ENCODE data around the gene ADCY5.

ADCY5 gene

DNA sequence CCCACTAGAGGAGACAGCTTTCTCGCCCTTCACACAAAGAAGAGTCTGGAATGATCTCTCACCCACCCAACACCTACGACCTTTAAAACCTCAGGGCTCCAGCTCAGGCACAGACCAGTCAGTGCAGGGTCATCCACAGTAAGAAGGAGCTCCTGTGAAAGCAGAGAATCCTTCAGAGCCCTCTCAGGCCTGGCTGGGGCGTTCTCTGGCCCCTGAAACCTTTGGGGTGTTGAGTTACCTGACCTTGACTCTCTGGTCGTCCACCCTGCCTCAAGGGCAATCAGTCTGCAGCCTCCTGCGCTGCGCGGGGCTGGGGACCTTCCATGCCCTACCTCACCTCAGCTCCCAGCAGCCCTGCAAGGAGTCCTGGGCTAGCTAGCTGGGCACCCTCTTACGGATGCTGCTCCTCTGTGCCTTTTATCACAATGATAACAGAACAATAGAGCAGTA is 106.2 kb downstream of the ADCY5 start:
- no peak for DNase-seq (ENCODE audit: low read depth)

DNA sequence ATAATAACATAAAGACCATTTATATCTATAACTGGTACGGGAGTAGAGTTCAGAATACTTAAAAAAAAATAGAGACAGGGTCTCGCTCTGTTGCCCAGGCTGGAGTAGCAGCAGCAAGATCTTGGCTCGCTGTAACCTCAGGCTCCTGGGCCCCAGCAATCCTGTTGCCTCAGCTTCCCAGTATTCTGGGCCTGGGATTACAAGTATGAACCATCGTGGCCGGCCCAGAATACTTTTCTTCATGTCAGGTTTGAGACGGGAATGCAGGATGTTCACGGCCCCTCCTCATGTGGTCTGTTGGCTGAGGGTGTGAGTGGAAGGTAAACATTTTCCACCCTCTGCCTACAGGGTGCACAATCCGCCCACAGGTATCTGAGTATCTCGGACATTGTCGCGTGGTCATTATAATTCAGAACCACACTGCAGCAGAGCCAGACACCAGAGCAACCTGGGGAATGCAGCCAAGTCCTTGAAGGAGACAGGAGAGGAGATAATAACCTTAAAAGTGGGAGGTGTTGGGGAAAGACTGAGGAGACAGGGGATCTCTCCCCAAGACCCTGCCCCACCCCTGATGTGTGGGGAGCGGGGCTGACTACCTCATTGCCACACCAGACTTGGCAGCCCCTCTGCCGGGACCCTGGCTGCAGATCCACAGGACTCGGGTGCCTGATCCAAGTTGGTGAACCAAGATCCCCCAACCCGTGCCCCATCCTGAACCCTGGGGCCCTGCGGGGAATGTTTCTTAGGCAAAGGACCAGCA is 106.8 kb downstream of the ADCY5 start:
- no peak for DNase-seq (ENCODE audit: low read depth)

GRCh38 chr3:123340336-123340735 is 108.6 kb downstream of the ADCY5 start:
- no peak for DNase-seq (ENCODE audit: low read depth)

GRCh38 chr3:123339302-123339701 is 109.6 kb downstream of the ADCY5 start:
- no peak for DNase-seq (ENCODE audit: low read depth)

DNA sequence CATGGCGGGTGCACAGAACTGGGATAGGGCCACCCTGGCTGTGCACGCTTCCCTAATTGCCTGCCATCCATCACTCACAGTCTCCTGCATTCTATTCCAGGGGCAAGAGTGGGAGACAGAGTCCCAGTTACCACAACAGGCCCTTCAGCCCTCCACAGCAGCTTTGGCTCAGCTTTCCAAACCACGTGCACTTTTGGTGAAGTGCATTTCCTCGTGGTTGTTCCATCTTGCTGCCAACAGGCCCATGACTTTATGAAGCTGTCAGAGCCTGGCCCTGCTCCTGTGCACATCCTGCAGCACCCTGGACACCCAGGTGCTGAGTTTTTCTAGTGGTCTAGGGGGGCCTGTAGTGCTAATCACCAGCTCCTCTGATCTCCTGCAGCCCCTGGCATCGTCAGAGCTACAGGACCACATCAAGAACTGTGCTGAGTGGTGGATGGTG is 110.2 kb downstream of the ADCY5 start:
- no peak for DNase-seq (ENCODE audit: low read depth)

GRCh38 chr3:123337948-123338619 is 110.8 kb downstream of the ADCY5 start:
- no peak for DNase-seq (ENCODE audit: low read depth)

GRCh38 chr3:123337226-123337625 is 111.7 kb downstream of the ADCY5 start:
- no peak for DNase-seq (ENCODE audit: low read depth)

GRCh38 chr3:123336441-123336851 is 112.4 kb downstream of the ADCY5 start:
- no peak for DNase-seq (ENCODE audit: low read depth)

DNA sequence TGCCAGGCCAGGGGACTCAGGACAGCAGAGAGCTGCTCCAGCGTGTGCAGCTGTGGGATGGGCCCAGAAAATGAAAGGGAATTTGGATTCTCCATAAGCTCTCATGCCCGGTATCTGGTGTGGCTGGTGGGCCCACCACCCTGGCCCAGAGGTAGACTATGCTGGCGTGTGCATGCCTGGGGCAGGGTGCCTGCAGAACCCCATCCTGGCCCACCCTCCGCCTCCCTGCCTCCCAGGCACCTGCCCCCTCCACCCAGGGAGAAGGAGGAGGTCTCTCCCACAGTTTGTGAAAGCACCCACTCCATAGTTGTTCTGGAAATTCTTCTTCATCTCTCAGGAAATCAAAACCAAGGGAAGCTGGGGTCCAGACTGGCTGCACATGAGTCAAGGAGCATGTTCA is 112.9 kb downstream of the ADCY5 start:
- DNase-seq (ENCODE audit: low read depth): no peak

DNA sequence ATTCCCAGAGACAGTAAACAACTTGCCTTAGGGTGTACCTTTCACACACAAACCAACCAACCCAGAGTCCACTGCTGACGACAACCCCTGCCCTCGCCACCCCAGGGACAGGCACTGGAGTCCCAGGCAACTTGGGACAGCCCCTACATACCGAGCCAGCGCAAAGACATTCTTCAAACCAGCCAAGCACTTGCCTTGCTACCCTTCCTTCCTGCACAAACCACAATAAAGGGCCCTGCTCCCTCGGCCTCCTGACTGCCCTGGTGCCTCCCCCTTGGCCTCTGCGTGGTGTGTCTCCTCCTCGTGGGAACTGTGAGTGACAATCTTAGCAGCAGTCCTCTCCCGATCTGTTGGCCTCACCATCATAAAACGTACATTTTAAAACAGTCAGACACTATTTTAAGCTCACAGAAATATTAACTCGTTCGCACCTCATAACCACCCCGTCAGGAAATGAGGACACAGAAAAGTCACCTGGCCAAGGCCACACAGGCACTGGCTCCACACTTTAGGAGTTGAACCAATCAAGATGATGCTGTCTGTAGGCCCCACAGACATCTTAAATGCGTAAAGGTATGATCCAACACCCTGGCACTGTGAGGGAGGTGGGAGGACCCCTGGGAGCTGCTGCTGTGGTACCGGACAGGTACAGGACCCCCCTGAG is 113.8 kb downstream of the ADCY5 start:
- DNase-seq (ENCODE audit: low read depth): no peak

GRCh38 chr3:123334056-123334455 is 114.8 kb downstream of the ADCY5 start:
- no peak for DNase-seq (ENCODE audit: low read depth)

DNA sequence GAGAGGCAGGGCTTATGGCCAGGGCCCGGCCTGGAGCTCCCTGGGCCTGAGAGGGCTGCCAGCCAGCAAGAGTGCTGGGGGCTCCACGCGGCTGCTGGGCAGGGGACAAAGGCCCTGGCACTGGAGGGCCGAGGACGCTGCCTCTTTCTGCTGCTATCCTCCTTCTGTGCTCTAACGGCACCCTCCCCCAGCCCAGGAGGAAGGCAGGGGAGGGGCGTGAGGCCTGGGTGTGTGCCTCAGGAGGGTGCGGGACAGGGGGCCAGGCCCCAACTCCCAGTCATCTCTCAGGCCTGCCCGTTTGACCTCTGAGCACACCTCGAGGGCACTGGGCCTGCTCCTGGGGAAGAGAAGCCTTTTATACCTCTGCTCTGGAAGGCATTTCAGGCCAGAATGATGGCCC is 115.5 kb downstream of the ADCY5 start:
- no peak for DNase-seq (ENCODE audit: low read depth)

DNA sequence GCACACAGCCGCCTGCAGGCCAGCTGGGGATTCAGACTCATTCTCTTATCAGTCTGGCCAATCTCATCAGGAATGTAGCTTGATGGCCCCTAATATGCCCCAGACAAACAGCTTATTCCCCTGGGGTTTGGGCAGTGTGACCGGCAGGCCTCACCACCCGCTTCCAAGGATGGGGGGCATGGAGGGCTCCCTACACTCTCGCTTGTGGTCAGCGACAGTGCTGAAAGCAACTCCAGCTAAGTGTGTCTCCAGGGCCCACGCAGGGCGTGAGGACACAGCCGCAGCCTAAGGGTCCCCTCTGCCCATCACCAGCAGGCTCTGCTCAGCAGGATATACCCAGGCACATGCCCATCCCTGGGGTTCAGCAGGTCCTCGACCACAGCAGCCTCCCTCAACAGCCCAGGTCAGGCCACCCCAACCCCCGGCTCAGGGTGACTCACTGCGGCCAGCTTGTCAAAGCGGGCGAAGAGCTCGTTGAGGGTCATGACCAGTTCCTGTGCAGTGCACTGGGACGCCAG is 116.7 kb downstream of the ADCY5 start:
- no peak for DNase-seq (ENCODE audit: low read depth)

DNA sequence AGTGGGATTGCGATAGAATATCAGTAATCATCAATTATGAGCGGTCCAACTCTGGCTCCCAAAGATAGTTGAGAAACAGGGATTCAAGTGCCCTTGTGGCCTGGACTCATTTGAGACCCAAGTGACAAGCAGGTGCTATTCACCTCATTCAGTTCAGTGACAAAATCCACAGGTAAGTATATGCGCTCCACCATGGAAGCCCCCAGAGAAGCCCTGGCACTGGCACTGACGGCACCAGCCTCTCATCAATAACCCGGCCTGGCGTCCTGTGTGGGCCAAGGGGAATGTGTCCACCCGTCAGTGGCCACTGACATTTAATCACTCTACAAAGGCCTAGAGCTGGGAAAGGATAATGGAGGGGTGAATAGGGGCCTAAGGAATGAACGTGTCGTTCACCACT is 117.2 kb downstream of the ADCY5 start:
- no peak for DNase-seq (ENCODE audit: low read depth)

DNA sequence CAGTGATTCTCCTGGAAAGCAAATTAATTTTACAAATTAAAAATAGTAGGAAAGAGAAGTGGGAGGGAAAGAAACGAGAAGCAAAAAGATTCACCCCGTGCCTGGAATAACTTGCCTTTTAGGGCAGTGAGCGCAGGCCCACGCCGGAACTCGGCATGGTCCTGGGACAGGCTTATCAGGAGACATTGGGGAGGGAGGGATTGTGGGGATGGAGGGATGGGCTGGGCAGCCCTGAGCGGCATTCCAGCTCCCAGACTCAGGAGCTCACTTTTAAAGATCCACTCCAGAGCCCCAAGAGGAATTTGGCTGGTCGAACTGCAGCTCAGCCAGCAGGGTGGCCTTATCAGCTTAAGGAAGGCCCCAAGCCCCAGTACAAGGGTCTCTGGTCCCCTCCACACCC is 117.9 kb downstream of the ADCY5 start:
- DNase-seq (ENCODE audit: low read depth): no peak

GRCh38 chr3:123330441-123330991 is 118.4 kb downstream of the ADCY5 start:
- no peak for DNase-seq (ENCODE audit: low read depth)

- DNase-seq (ENCODE audit: low read depth): no peak
Measured at GRCh38 chr3:123329636-123330340, 119.1 kb downstream of the ADCY5 start.

GRCh38 chr3:123328851-123329635 is 119.8 kb downstream of the ADCY5 start:
- peak; percentile 68 for DNase-seq (ENCODE audit: low read depth)

DNA sequence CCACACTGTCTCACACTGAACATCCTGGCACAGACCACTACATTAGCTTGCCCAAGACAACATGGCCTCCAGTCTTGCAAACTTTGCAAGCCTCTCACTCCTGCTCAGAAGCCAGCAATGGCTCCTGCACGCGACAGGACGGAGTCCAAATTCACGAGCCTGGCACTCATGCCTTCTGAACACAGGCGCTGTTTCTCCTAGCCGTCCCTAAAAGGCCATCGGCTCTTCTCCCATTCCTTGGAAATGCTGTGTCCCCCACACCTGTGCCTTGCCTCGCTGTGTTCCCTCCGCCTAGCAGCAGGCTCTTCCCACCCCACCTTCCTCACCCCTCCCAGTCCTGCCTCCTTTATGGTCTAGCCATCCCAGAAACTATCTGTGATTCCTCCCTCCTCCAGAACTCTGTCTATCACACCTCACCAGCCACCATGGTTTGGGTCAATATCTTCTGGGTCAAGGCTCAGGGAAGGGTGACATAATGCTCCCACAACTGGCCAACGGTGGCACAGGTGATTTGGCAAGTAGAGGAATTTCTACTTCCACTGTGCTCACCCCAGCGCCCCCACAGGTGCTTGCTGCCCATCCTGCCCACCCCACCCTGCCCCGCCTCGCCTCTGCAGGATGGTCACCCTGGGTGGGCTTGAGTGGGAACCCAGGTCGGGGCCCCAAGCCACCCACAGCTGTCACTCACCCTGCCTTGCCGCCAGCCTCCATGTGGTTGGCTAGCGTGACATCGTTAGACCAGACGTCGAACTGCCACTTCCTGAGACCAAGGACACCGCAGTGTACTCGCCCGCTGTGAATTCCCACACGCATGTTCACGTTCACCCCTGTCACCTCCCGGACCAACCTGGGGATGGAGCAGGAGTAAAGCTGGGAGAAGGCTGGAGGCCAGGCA is 120.7 kb downstream of the ADCY5 start:
- DNase-seq (ENCODE audit: low read depth): no peak

DNA sequence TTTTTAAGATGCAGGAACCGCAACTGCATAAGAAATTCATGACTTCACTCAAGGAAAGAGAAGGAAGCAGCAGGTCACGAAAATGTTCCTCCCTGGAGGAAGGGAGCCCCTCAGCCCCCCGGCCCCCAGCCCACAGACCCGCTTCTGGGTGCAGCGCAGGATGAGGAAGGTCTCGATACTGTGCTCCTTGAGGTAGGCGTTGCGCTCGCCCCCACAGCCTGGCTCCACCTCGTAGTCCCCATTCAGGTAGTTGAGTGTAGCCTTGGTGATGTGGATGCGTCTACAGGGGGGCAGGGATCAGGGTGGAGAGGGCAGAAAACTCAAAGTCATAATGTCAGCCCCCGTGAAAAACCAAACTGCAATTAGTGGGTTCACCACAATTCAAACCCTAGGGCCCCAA is 121.4 kb downstream of the ADCY5 start:
- no peak for DNase-seq (ENCODE audit: low read depth)

Measured in activated T-cell treated with anti-CD3 and anti-CD28 coated beads for 48 hours (primary cell).